NCI-H187 treated with DMSO at 0.1 percent for 48 hours (cell line): ENCODE data around the gene DRD1.
"Not testable (repeated sequence)": the region's sequence is repeated elsewhere in the genome, so short reads cannot be mapped to it uniquely, and the experiment has no call there.

Experiments
- DNase-seq: peaks from one replicate; lab custom pipeline; 2025; lab: John Stamatoyannopoulos, UW

DRD1 gene

GRCh38 chr5:175467983-175468690 lies 24.2 kb upstream of the DRD1 start:
- DNase-seq: no peak

GRCh38 chr5:175466700-175467318 lies 22.8 kb upstream of the DRD1 start:
- DNase-seq: no peak

GRCh38 chr5:175465282-175465681 lies 21.3 kb upstream of the DRD1 start:
- no peak for DNase-seq

GRCh38 chr5:175464942-175465233 lies 20.9 kb upstream of the DRD1 start:
- DNase-seq: no peak

- no peak for DNase-seq
Observed at GRCh38 chr5:175464074-175464941, 20.3 kb upstream of the DRD1 start.

GRCh38 chr5:175463641-175464040 lies 19.7 kb upstream of the DRD1 start:
- peak; percentile 99 for DNase-seq

GRCh38 chr5:175461370-175461769 lies 17.4 kb upstream of the DRD1 start:
- DNase-seq: no peak

GRCh38 chr5:175460552-175460951 lies 16.6 kb upstream of the DRD1 start:
- DNase-seq: no peak

GRCh38 chr5:175460126-175460525 lies 16.1 kb upstream of the DRD1 start:
- DNase-seq: no peak

- DNase-seq: no peak
Observed at GRCh38 chr5:175457466-175457865, 13.5 kb upstream of the DRD1 start.

GRCh38 chr5:175456105-175456742 lies 12.2 kb upstream of the DRD1 start:
- DNase-seq: no peak

GRCh38 chr5:175454338-175454737 lies 10.4 kb upstream of the DRD1 start:
- not testable (repeated sequence) for DNase-seq

- peak; percentile 92 for DNase-seq
Observed at GRCh38 chr5:175452166-175452565, 8.2 kb upstream of the DRD1 start.

GRCh38 chr5:175448276-175448675 lies 4.3 kb upstream of the DRD1 start:
- DNase-seq: no peak

- DNase-seq: no peak
Observed at GRCh38 chr5:175447571-175447970, 3.6 kb upstream of the DRD1 start.

- DNase-seq: not testable (repeated sequence)
Observed at GRCh38 chr5:175446378-175446777, 2.4 kb upstream of the DRD1 start.

GRCh38 chr5:175444905-175445456 lies 999 bp upstream of the DRD1 start:
- no peak for DNase-seq

GRCh38 chr5:175443514-175444059 lies 395 bp downstream of the DRD1 start:
- no peak for DNase-seq

GRCh38 chr5:175438234-175438857 lies 5.6 kb downstream of the DRD1 start:
- DNase-seq: no peak

GRCh38 chr5:175436359-175436758 lies 7.6 kb downstream of the DRD1 start:
- no peak for DNase-seq

- no peak for DNase-seq
Observed at GRCh38 chr5:175434800-175435199, 9.2 kb downstream of the DRD1 start.

- no peak for DNase-seq
Observed at GRCh38 chr5:175427762-175428161, 16.2 kb downstream of the DRD1 start.
